HEK293 (cell line): ENCODE results near the gene GLIS1.

Experiments used
- CTCF ChIA-PET: fragments of 350-600 bp; formaldehyde crosslinking; extraction: SDS; loops from one replicate; lab custom pipeline; 2021; ENCODE audit warnings: antibody characterized with exemption; lab: Yijun Ruan, JAX
- POLR2A ChIA-PET: fragments of 300-600 bp; formaldehyde crosslinking; extraction: SDS; loops from one replicate; lab custom pipeline; 2020; ENCODE audit warnings: antibody characterized with exemption, inconsistent platforms; lab: Yijun Ruan, JAX
- H3K27ac ChIP-seq: fragments of 200-500 bp; sonication (Bioruptor generic); 2 replicates; pipeline ENCODE4 v1.5.1; 2014; ENCODE audit warnings: low read depth, low read length, control low read depth, inconsistent platforms; ENCODE audit errors: extremely low read depth
- H3K36me3 ChIP-seq, 2 experiments: fragments of 200-500 bp in 1 of 2; sonication (Bioruptor generic) in 1 of 2; 1 replicate in 1 of 2; 2 replicates in 1 of 2; pipeline ENCODE4 v1.5.1; 2014 to 2017; ENCODE audit warnings: inconsistent platforms in 2 of 2, low read length in 2 of 2; ENCODE audit not compliant: control insufficient read depth in 2 of 2, insufficient read depth in 1 of 2
- H3K4me1 ChIP-seq: fragments of 200-500 bp; sonication (Bioruptor generic); 2 replicates; pipeline ENCODE4 v1.5.1; 2014; ENCODE audit warnings: mild to moderate bottlenecking, low read length, inconsistent platforms; ENCODE audit not compliant: control insufficient read depth, insufficient read depth
- H3K4me3 ChIP-seq: 2 replicates; pipeline ENCODE4 v1.5.1; 2011; ENCODE audit warnings: low read depth, mild to moderate bottlenecking, control low read depth, low read length, moderate library complexity
- H3K9me3 ChIP-seq: fragments of 200-500 bp; sonication (Bioruptor generic); 2 replicates; pipeline ENCODE4 v1.5.1; 2014; ENCODE audit warnings: low read depth, low read length, inconsistent platforms; ENCODE audit not compliant: control insufficient read depth, insufficient read depth
- BCL11A ChIP-seq: fragments of 450-650 bp; formaldehyde crosslinking; IDR thresholded peaks from 2 replicates; pipeline ENCODE4 v1.5.1; 2016; ENCODE audit warnings: low read depth, missing biosample characterization, missing genetic modification characterization
- BCL6B ChIP-seq: fragments of 450-650 bp; formaldehyde crosslinking; IDR thresholded peaks from 2 replicates; pipeline ENCODE4 v1.5.1; 2017; ENCODE audit warnings: missing biosample characterization, missing genetic modification characterization
- GLI2 ChIP-seq: fragments of 450-650 bp; formaldehyde crosslinking; IDR thresholded peaks from 2 replicates; pipeline ENCODE4; 2017; ENCODE audit warnings: missing biosample characterization, missing genetic modification characterization, low read depth, borderline replicate concordance
- GLIS1 ChIP-seq: fragments of 450-650 bp; formaldehyde crosslinking; IDR thresholded peaks from 2 replicates; pipeline ENCODE4 v1.5.1; 2016; ENCODE audit warnings: missing biosample characterization, missing genetic modification characterization
- OSR2 ChIP-seq: fragments of 450-650 bp; formaldehyde crosslinking; IDR thresholded peaks from 2 replicates; pipeline ENCODE4 v1.5.1; 2016; ENCODE audit warnings: missing biosample characterization, missing genetic modification characterization
- PRDM4 ChIP-seq: fragments of 450-650 bp; formaldehyde crosslinking; IDR thresholded peaks from 2 replicates; pipeline ENCODE4 v1.5.1; 2017; ENCODE audit warnings: missing biosample characterization, missing genetic modification characterization
- ZFP3 ChIP-seq: fragments of 450-650 bp; formaldehyde crosslinking; IDR thresholded peaks from 2 replicates; pipeline ENCODE4 v1.5.1; 2016; ENCODE audit warnings: low read depth, missing biosample characterization, missing genetic modification characterization
- ZNF121 ChIP-seq: fragments of 450-650 bp; formaldehyde crosslinking; IDR thresholded peaks from 2 replicates; pipeline ENCODE4 v1.5.1; 2016; ENCODE audit warnings: missing biosample characterization, missing genetic modification characterization
- ZNF138 ChIP-seq: fragments of 450-650 bp; formaldehyde crosslinking; IDR thresholded peaks from 2 replicates; pipeline ENCODE4 v1.5.1; 2016; ENCODE audit warnings: missing biosample characterization, missing genetic modification characterization, borderline replicate concordance
- ZNF2 ChIP-seq: fragments of 450-650 bp; formaldehyde crosslinking; IDR thresholded peaks from 2 replicates; pipeline ENCODE4 v1.5.1; 2016; ENCODE audit warnings: missing biosample characterization, missing genetic modification characterization
- ZNF274 ChIP-seq, 2 experiments: fragments of 200-500 bp in 1 of 2; fragments of 450-650 bp in 1 of 2; sonication (Bioruptor generic) in 1 of 2; formaldehyde crosslinking in 1 of 2; IDR thresholded peaks; 2 replicates each; pipeline versions ENCODE4 v1.5.1 to v1.6.1; 2014 to 2016; ENCODE audit warnings: borderline replicate concordance in 1 of 2, inconsistent platforms in 1 of 2, low read length in 1 of 2, missing biosample characterization in 1 of 2, missing genetic modification characterization in 1 of 2
- ZNF280C ChIP-seq: fragments of 450-650 bp; formaldehyde crosslinking; IDR thresholded peaks from 2 replicates; pipeline ENCODE4 v1.5.1; 2016; ENCODE audit warnings: missing biosample characterization, missing genetic modification characterization
- ZNF292 ChIP-seq: fragments of 450-650 bp; formaldehyde crosslinking; IDR thresholded peaks from 2 replicates; pipeline ENCODE4 v1.5.1; 2016; ENCODE audit warnings: low read depth, missing biosample characterization, missing genetic modification characterization, borderline replicate concordance
- ZNF335 ChIP-seq: fragments of 450-650 bp; formaldehyde crosslinking; conservative IDR thresholded peaks from 2 replicates; pipeline ENCODE4 v1.5.1; 2016; ENCODE audit warnings: missing biosample characterization, missing genetic modification characterization
- ZNF350 ChIP-seq: fragments of 450-650 bp; formaldehyde crosslinking; IDR thresholded peaks from 2 replicates; pipeline ENCODE4 v1.5.0; 2017; ENCODE audit warnings: missing biosample characterization, mild to moderate bottlenecking, missing genetic modification characterization
- ZNF449 ChIP-seq: fragments of 450-650 bp; formaldehyde crosslinking; IDR thresholded peaks from 2 replicates; pipeline ENCODE4 v1.5.1; 2017; ENCODE audit warnings: missing biosample characterization, mild to moderate bottlenecking, missing genetic modification characterization, moderate library complexity
- ZNF521 ChIP-seq: fragments of 450-650 bp; formaldehyde crosslinking; IDR thresholded peaks from 2 replicates; pipeline ENCODE4 v1.5.1; 2017; ENCODE audit warnings: missing biosample characterization, mild to moderate bottlenecking, missing genetic modification characterization
- ZNF548 ChIP-seq: fragments of 450-650 bp; formaldehyde crosslinking; IDR thresholded peaks from 2 replicates; pipeline ENCODE4 v1.5.1; 2016; ENCODE audit warnings: missing biosample characterization, missing genetic modification characterization
- ZNF580 ChIP-seq: fragments of 450-650 bp; formaldehyde crosslinking; IDR thresholded peaks from 2 replicates; pipeline ENCODE4 v1.5.1; 2016; ENCODE audit warnings: missing biosample characterization, missing genetic modification characterization
- ZNF600 ChIP-seq: fragments of 450-650 bp; formaldehyde crosslinking; IDR thresholded peaks from 2 replicates; pipeline ENCODE4 v1.5.1; 2016; ENCODE audit warnings: missing biosample characterization, missing genetic modification characterization
- ZNF610 ChIP-seq: fragments of 450-650 bp; formaldehyde crosslinking; IDR thresholded peaks from 2 replicates; pipeline ENCODE4 v1.5.1; 2016; ENCODE audit warnings: missing biosample characterization, missing genetic modification characterization, borderline replicate concordance
- ZNF626 ChIP-seq: fragments of 450-650 bp; sonication (Bioruptor Pico); formaldehyde crosslinking; IDR thresholded peaks from 2 replicates; pipeline ENCODE4 v1.5.1; 2018; ENCODE audit warnings: missing biosample characterization, missing genetic modification characterization, inconsistent platforms
- ZNF654 ChIP-seq: fragments of 450-650 bp; formaldehyde crosslinking; IDR thresholded peaks from 2 replicates; pipeline ENCODE4 v1.5.1; 2016; ENCODE audit warnings: low read depth, missing biosample characterization, missing genetic modification characterization
- ZNF791 ChIP-seq: fragments of 450-650 bp; formaldehyde crosslinking; IDR thresholded peaks from 2 replicates; pipeline ENCODE4 v1.5.1; 2016; ENCODE audit warnings: missing biosample characterization, missing genetic modification characterization

GLIS1 gene

GRCh38 chr1:53718443-53718842, 20.5 kb downstream of the GLIS1 start (continued):
- TF ChIP-seq PRDM4 (tag by site-specific recombination) (0 out of 2 replicates have a peak, but pooled peaks have one; percentile 36), ZNF548 (tag by site-specific recombination) (no peak), ZNF626 (no peak), ZNF335 (tag by site-specific recombination) (no peak), ZNF121 (tag by site-specific recombination) (no peak), ZNF138 (no peak), ZNF274 (IDR thresholded peaks at IDR 0.05; ENCODE audit: low read length) (no peak), ZNF274 (tag by site-specific recombination; IDR thresholded peaks at IDR 0.05; ENCODE audit: borderline replicate concordance) (no peak), ZNF654 (tag by site-specific recombination) (0 out of 2 replicates have a peak, but pooled peaks have one; percentile 12), ZNF449 (no peak)

- POLR2A ChIA-PET: no interaction called here
- Histone ChIP-seq H3K36me3 (no peaks in the 10 kb centered on the region), H3K9me3 (no peaks in the 10 kb centered on the region), H3K4me1 (no peaks in the 10 kb centered on the region), H3K4me3 (no peak overlapping the region), H3K27ac (no peak overlapping the region)
- CTCF ChIA-PET: interaction anchor here (0.6 to 2.1 kb wide), 5 partner anchors 13 to 1412 kb away, joined by 3 to 13 read pairs (median 5); no protein-coding TSS in a partner anchor
- TF ChIP-seq ZNF292: no peak
- TF ChIP-seq ZNF610 (tag by site-specific recombination): no peak
- no peak for TF ChIP-seq GLIS1 (tag by site-specific recombination)
- no peak for TF ChIP-seq ZNF121 (tag by site-specific recombination)
- TF ChIP-seq ZFP3 (tag by site-specific recombination): no peak
- TF ChIP-seq ZNF280C (tag by site-specific recombination): no peak
- no peak for TF ChIP-seq ZNF2 (tag by site-specific recombination)
- no peak for TF ChIP-seq GLI2 (tag by site-specific recombination)
Measured at GRCh38 chr1:53717025-53717804, 21.7 kb downstream of the GLIS1 start.

- Histone ChIP-seq H3K36me3 (no peaks in the 10 kb centered on the region), H3K27ac (no peak overlapping the region), H3K4me1 (no peaks in the 10 kb centered on the region), H3K4me3 (no peak overlapping the region), H3K9me3 (no peaks in the 10 kb centered on the region)
- ChIA-PET CTCF (interaction anchor here (0.5 to 2.1 kb wide), 21 partner anchors 9 to 1148 kb away, joined by 3 to 14 read pairs (median 4); no protein-coding TSS in a partner anchor), POLR2A (no interaction called here)
- TF ChIP-seq ZNF335 (tag by site-specific recombination) (no peak), OSR2 (tag by site-specific recombination) (no peak), ZNF610 (tag by site-specific recombination) (no peak), ZNF580 (tag by site-specific recombination) (no peak), GLI2 (tag by site-specific recombination) (no peak), BCL6B (no peak), ZNF600 (tag by site-specific recombination) (no peak), ZNF350 (tag by site-specific recombination) (no peak), ZNF521 (tag by site-specific recombination) (no peak), ZNF791 (tag by site-specific recombination) (no peak), BCL11A (tag by site-specific recombination) (no peak)
Measured at GRCh38 chr1:53716150-53716549, 22.8 kb downstream of the GLIS1 start.
